Ammon's horn (tissue), 1 donor: Measurements from ENCODE around the gene CELSR1.
"Not testable (repeated sequence)": the region's sequence is repeated elsewhere in the genome, so short reads cannot be mapped to it uniquely, and the experiment has no call there.

Experiments used
- DNase-seq: peaks from one replicate; pipeline ENCODE4 v3.0.0-alpha.2; 2016; ENCODE audit warnings: low spot score

Gene CELSR1

GRCh38 chr22:46479046-46479445, 58.4 kb downstream of the CELSR1 start:
- no peak for DNase-seq

DNA sequence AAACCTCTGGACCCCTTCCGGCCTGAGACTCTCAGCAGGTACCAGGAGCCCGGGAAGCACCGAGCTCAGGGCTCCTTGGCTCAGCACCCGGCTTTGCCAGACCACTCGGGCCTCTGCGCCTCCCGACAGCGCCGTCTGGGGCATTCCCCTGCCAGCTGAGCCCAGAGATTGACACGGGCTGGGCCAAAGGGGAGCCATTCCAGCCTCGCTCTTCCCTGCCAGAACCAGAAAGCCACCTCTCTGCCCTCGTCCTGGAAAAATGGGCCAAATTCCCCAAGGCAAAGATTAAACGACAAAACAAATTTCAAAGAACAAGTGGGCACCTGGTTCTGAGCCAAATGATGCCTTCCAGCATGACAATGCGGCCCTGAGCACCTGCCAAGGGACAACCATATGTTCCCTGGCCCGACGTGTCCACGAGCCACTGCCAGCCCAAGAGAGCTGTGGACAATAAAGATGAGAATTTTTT, 59.3 kb downstream of the CELSR1 start:
- no peak for DNase-seq

DNA sequence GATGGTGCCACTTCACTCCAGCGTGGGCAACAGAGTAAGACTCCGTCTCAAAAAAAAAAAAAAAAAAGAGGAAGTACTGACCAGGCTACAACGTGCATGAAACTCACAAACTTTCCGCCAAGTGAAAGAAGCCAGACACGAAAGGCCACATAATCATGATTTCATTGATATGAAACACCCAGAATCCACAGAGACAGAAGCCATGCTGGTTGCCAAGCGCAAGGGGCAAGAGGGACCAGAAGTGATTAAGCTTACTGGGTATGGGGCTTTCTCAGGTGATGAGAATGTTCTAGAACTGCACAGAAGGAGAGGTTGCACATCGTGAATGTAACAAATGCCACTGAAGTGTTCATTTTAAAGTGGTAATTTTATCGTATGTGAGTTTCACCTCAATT, 60.9 kb downstream of the CELSR1 start:
- DNase-seq, result no peak

DNA sequence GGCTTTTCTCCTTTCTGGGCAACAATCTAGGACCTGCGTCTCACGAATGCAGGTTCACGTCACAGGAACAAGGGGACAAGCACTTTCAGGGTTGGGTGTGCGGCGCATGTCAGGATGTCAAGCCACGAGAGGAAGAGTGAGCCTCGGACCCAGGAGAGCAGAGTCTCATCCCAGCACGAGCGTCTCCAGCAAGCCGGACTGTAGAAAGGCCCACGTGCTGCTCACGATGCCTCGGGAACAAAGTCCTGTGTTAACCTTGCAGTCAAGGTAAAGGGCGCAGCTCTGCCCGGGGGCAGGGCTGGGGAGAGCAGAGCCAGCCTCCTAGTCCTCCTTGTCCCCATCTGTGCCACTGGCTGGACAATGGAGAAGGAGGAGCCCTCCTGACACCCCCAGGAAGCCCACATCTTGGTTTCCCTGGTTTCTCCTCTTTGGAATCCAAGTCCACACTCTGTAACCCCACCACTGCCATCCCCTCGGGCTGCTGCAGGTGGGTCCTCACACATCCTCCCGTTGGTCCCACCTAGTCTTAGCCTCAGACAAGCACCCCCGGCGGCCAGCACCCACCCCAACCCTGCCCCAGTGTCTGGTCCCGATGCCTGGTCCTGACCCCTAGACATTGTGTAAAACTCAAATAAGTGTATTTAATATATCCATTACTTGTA, 63.4 kb downstream of the CELSR1 start:
- no peak for DNase-seq

DNA sequence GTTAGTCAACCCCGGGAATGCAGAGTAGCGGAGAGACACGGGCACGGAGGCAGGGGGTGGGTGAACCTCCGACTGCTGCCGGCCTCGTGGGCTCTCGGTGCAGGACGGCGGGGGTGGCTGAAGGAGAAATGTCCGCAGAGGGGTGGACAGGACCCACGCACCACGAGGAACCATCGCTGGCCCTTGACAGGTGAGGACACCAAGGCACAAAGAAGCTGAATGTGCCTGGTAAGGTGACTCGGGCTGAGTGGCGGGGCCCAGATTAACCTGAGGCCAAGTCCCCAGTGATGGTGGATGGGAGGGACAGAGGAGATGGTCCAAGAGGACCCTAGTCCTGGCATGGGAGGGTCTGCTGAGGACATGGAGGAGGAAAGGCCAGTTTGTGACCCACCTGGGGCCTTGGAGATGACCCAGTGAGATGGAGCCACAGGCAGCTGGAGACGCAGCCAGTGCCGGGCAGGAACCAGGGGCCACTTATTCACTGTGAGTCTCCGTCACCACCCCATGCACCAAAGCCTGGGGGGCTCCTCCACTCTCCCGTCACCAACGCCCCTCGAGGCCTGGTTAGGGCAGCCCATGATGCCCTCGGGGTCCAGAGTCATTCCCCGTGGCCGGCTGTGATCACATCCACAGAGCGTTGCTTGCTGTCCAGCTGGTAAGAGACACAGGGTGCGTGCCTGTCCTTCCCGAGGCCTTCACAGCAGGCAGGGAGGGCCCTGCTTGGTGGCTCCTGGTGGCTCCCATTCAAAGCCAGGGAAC, 64.2 kb downstream of the CELSR1 start:
- DNase-seq, result no peak

GRCh38 chr22:46472722-46473016, 64.8 kb downstream of the CELSR1 start:
- no peak for DNase-seq

DNA sequence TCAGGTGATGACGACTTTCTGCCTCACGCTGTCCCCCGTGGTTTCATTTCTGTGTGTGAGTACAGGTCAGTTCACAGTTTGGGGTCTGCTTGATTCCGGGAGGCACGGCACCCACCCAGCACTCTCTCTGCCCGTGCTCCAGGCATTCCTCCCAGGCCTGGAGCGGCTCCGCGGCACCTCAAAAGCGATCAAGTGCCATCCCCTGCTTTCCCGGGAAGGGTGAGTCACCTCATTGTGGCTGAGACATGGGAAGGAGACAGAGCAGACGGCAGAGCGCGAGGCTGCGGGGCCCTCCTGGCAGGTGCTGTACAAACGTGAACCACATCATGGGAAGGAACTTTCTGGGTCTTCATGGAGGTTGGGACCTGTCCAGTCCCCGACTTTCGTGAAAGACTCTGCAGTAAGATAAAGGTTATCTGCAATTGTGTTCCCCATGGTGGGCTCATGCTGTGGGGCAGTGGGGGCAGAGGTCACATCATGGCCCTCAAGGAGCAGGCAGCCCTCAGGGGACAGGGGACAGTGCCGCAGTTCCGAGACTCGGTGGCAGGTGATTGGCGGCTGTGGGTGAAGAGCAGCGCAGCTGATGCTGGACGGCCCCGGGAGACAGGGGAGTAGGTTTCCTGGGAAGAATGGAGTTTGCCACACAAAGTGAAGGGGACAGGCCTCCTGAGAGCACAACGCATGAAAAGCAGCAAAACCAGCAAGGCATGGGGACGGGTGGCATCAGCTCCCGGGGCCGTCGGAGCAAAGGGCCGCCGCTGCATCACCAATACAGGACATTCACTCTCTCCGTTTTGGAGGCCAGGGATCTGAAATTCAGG, 65.3 kb downstream of the CELSR1 start:
- DNase-seq, result no peak

DNA sequence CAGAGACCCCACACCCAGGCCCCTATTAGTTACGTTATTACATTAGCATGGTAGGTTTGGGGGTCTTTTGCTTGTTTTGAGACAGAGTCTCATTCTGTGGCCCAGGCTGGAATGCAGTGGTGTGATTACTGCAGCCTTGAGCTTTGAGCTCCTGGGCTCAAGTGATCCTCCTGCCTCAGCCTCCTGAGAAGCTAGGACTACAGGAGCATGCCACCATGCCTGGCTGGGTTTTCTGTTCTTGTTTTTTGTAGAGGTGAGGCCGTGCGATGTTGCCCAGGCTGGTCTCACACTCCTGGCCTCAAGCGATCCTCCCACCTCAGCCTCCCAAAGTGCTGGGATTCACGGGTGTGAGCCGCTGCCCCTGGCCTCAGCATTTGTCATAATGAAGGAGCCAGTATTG, 66.1 kb downstream of the CELSR1 start:
- not testable (repeated sequence) for DNase-seq

DNA sequence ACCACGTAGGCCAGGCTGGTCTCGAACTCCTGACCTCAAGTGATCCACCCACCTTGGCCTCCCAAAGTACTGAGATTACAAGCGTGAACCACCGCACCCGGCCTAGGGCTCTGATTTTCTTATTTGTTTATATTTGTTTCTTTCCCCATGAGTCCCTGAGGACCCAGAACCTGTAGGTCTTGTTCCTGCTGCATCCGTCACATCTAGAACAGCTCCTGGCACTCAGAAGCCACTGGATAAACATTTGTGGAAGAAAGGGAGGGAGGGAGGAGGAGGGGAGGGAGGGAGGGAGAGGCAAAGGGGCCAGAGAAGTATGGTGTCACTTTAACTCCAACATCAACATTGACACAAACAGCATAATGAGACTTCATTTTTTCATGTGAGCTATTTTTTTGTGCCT, 67.7 kb downstream of the CELSR1 start:
- no peak for DNase-seq

DNA sequence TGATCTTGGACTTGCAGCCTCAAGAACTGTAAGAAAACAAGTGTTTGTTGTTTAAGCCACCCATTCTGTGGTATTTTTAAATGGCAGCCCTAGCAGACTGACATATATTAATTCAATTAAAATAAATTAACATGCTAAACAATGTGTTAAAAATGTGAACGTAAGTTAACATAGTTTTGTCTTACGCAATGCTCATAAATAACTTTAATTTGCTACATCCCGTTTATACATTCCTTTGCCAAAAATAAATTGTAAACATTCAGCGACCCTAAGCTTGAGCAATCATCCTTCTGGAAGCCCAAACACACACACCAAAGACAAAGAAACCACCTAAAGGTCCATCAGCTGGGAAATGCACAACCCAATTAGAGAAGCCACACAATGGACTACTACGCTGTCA, 70.4 kb downstream of the CELSR1 start:
- DNase-seq, result no peak

GRCh38 chr22:46466255-46466676, 71.2 kb downstream of the CELSR1 start:
- no peak for DNase-seq

DNA sequence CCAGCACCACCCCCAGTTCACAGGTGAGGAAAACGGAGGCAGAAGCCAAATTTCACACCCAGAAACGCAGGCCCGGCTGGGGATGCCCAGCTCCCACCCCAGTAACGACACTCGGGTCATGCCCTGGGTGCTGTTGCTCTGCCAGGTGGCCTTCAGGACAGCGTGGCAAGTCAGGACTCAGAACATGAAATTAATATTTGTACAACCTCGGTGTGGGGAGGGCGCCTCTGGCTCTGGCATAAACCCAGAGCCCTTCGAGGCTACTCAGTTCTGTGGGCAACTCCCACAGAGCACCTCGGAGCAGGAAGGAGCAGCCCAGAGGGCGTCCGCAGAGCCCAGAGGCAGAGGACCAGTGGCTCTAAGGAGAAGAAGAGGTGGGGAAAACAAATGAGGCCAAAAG, 71.6 kb downstream of the CELSR1 start:
- no peak for DNase-seq

DNA sequence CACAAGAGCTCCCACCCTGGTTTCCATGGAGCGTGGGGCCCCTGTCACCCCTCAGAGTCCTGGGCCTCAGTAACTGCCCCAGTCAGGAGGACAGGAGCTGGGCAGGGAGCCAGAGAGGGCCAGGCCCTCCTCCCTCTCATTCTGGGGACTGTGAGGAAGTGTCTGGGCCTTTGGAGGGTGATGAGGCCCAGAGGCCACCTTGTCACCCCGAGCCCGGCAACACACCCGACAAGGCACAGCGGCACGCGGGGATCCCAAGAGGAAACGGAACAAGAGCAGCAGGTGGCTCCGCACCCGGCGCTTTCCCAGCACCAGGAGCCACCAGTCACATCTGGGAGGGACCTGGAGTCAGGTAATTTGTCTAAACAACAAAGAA, 72.1 kb downstream of the CELSR1 start:
- no peak for DNase-seq

- DNase-seq, result no peak
Observed at GRCh38 chr22:46464701-46465344, 72.6 kb downstream of the CELSR1 start.

DNA sequence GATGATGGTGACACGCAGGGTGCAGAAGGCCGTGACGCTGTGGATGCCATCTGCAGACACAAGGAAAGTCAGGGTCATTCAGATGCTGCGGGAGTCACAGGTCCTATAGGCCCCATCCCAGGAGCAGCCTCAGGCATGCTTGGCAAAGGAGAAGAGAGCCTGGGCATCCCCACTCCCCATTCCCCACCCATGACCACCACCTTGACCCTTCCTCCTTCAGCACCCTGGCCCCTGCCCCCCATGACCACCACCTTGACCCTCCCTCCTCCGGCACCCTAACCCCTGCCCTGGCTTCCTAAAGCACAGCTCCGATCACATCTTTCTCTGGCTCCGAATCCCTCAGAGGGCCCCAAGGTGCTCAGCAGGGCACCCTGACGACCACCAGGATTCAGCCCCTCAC, 73.1 kb downstream of the CELSR1 start:
- no peak for DNase-seq

DNA sequence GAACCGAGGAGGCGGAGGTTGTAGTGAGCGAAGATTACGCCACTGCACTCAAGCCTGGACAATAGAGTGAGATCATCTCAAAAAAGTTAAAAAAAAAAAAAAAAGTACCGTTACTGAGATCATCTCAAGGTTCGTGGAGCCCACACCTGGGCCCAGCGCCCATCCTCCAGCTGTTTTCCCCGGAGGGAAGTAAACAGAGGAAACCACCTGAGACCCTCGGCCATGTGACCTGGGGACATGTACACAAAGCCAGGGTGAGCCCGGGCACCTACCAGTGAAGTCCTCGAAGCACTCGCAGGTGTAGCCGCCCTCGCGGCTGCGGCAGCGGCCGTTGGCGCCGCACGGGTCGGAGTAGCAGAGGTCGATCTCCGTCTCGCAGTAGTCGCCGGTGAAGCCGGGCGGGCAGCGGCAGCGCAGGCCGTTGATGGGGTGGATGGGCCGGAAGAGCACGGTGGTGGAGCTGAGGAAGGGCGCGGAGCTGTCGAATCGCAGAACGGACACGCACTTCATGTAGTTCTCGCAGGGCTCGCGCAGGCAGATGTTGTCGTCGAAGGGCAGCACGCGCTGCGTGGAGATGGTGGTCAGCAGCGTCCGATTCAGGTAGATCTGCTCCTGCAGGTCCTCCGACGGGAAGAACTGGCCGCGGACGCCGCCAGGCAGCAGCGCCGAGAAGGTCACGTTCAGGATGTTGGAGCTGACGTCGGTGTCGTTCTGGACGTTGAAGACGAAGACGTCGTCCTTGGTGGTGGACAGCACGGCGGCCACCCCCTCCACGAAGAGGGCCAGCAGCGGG, 73.8 kb downstream of the CELSR1 start:
- DNase-seq, result no peak

GRCh38 chr22:46462726-46463371, 74.6 kb downstream of the CELSR1 start:
- DNase-seq, result no peak

GRCh38 chr22:46461566-46462180, 75.7 kb downstream of the CELSR1 start:
- DNase-seq, result no peak

DNA sequence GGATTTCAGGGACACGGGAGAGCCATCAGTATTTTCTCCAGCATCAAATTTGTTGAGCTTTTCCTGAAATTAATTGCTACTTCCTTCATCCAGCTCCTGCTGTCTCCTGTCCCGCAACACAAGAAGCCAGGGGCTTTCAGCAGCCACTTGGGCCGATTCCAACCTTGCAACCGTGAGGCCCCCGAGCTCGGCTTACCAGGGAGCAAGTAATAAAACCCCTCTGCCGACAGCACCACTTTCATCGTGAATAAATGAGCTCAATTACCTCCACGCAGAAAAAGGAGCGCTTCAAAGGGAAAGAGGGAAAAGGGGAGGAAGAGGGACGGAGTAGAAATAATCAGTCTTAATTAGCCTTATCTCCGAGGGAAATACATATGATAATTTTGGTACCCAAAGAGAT, 76.6 kb downstream of the CELSR1 start:
- no peak for DNase-seq

- DNase-seq, result no peak
Observed at GRCh38 chr22:46459347-46460065, 77.9 kb downstream of the CELSR1 start.
